GM19455 (cell line): ENCODE results near the gene WNT3A.
A peak's percentile ranks its signal among the peaks of the same experiment; 100 is the strongest.

Source experiments
- ATAC-seq: cut with Tn5 transposase; IDR thresholded peaks from one replicate; pipeline ENCODE4 v1.9.1; 2021; ENCODE audit not compliant: unreplicated experiment

WNT3A gene

DNA sequence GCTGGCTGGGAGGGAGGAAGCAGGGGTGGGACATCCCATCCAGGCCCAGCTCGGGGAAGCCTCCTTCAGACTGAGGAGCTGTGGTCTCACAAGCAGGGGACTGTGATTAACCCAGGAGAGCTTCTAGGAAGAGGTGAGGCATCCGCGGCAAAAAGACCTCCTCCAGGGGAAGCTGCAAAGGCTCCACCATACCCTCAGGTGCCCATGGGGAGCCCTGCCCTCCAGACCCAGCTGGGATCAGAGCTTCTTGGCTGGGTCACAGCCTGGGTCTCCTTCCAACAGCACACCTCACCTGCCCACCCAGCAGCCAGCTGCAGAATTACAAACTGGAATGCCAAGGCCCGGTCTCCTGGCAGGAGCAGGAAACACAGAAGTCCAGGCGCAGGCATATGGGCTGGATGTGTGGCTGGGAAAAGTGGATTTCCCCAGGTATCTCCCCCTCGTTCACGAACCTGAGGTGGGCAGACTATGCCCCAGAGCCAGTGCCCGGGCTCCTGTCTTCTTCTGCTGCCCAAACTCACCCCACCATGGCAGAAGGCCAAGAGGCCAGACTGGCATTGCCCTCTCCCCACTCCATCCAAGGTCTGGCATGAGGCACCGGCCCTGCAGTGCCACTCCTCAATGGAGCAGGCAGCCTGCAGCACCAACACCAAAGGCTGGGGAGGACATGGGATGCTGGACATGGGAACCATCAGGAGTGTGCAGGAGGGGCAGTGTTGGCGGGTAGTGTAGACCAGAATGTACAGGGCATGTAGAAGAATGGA, 60.3 kb downstream of the WNT3A start:
- ATAC-seq: no peak

- no peak for ATAC-seq
These were observed 61.6 kb downstream of the WNT3A start for GRCh38 chr1:228068359-228068758.

DNA sequence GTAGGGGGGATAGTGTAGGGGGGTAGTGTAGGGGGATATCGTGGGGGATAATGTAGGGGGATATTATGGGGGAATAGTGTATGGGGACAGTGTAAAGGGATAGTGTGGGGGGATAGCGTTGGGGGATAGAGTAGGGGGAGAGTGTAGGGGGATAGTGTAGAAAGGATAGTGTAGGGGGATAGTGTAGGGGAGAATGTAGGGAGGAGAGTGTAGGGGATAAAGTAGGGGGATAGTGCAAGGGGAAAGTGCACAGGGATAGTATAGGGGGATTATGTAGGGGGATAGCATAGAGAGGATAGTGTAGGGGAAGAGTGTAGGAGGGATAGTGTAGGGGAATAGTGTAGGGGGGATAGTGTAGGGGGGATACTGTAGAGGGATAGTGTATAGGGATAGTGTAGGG, 63.4 kb downstream of the WNT3A start:
- ATAC-seq: no peak

DNA sequence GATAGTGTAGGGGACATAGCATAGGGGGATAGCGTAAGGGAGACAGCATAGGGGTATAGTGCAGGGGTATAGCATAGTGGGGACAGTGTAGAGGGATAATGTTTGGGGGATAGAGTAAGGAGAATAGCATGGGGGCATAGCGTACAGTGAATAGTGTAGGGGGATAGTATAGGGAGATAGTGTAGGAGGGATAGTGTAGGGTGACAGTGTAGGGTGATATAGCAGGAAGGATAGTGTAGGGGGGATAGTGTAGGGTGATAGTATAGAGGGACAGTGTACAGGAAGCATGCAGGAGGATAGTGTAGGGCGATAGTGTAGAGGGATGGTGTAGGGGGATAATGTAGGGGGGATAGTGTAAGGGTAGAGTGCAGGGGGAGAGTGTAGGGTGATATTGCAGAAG, 64.1 kb downstream of the WNT3A start:
- no peak for ATAC-seq

DNA sequence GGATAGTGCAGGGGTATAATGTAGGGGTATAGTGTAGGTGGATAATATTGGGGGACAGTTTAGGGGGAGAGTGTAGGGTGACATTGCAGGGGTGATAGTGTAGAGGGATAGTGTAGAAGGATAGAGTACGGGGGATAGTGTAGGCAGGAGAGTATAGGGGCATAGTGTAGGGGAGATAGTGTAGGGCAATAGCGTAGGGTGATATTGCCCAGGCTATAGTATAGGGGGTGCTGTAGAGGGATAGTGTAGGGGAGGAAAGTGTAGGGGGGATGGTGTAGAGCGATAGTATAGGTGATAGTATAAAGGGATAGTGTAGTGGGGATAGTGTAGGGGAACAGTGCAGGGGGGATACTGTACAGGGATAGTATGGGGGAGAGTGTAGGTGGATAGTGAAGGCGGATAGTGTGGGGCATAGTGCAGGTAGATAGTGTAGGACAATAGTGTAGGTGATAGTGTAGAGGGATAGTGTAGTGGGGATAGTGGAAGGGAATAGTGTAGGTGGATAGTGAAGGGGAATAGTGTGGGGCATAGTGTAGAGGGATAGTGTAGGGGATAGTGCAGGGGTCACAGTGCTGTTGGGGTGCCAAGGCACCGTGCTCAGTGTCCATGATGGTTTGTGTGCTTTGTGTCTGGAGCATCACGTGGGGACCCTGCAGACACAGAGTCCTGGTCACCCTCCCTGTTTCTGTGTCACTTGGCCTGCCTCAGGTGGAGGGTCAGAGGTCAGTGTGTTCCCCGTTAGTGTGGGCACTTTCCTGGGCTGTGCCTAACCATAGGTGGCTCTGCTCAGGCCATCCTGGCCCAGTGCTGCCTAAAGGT, 65.2 kb downstream of the WNT3A start:
- ATAC-seq: no peak

- no peak for ATAC-seq
These were observed 65.9 kb downstream of the WNT3A start for GRCh38 chr1:228072658-228073043.

GRCh38 chr1:228073061-228073856, 66.5 kb downstream of the WNT3A start:
- no peak for ATAC-seq

- ATAC-seq: no peak
These were observed 67.2 kb downstream of the WNT3A start for GRCh38 chr1:228073857-228074545.

DNA sequence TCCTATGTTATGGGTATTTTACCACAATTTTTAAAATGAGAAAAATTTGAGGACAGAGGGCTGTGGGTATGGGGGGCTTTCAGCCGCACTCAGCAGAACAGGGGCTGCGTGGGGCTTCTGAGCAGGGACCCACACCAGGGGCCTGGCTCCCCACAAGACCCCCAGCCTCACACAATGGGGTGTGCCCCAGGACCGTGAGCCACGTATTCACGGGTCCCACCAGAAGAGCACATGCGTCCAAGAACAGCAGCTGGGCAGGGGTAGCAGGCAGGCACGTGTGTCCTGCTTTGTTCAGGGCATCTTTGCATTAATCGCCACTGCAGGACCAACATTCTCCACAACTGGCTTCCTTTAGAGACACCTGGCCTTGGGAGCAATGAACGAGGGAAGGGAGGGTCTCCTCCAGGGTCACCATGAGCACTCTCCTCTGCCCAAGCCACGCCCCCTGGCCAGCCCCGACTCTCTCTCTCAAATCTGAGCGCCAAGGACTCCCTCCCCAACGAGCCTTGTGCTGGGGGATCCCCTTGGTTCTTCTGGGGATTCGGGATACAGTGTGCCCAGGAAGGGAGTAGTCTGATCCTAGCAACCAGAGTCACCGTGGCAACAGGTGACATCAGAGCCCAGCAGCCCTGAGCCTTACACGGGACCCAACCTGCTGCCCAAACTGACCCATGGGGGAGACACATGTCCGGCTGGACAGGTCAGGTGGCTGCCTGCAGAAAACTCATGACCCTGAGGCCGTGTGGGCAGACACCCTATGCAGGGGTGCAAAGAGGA, 68.3 kb downstream of the WNT3A start:
- ATAC-seq: no peak

- ATAC-seq: no peak
These were observed 69.0 kb downstream of the WNT3A start for GRCh38 chr1:228075801-228076271.

DNA sequence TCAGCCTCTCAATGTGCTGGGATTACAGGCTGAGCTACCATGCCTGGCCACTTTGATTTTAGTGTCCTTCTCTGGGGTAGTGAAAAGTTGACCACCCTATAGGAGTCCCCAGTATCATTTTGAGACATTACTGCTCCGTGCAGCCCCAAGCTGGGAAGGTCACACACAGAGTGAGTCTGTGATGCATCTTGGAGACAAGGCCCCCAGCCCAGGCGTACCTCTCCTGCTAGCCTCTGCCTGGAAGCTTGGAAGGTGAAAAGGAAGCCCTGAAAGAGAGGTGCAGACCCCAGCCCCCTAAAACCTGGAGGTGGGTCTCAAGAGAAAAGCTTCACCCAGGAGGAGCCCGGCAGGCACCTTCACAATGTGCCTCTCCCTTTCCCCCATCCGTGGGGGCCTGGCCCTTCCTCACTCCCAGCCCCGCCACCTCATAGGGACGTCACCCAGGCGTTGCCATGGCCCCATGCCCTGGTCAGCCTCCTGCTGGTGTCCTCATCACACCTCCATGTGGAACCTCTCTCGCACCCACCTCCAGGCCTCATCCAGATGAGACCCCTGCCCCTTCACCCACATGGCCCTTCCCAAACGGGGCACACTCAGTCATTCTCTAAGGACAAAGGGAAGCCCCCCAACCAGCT, 70.1 kb downstream of the WNT3A start:
- ATAC-seq: no peak

- no peak for ATAC-seq
These were observed 71.0 kb downstream of the WNT3A start for GRCh38 chr1:228077565-228078330.

GRCh38 chr1:228079013-228079412, 72.2 kb downstream of the WNT3A start:
- no peak for ATAC-seq

- no peak for ATAC-seq
These were observed 72.9 kb downstream of the WNT3A start for GRCh38 chr1:228079601-228080263.

DNA sequence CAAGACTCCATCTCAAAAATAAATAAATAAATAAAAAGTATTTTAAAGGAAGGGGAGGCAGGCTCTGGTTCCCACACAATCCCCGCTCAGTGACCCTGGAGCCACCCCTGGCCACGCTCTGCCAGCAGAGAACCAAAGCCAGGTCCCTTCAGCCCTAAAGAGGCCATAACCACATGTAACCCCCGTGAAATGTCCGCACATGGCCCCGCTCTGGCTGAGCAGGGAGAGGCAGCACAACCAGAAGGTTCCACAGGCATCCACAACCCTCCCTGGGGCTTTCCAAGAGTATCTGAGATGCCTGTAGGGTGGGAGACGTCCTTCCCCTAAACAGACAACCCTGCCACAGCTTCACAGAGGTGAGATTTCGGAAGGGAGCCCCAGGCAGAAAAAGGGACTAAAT, 74.3 kb downstream of the WNT3A start:
- no peak for ATAC-seq

DNA sequence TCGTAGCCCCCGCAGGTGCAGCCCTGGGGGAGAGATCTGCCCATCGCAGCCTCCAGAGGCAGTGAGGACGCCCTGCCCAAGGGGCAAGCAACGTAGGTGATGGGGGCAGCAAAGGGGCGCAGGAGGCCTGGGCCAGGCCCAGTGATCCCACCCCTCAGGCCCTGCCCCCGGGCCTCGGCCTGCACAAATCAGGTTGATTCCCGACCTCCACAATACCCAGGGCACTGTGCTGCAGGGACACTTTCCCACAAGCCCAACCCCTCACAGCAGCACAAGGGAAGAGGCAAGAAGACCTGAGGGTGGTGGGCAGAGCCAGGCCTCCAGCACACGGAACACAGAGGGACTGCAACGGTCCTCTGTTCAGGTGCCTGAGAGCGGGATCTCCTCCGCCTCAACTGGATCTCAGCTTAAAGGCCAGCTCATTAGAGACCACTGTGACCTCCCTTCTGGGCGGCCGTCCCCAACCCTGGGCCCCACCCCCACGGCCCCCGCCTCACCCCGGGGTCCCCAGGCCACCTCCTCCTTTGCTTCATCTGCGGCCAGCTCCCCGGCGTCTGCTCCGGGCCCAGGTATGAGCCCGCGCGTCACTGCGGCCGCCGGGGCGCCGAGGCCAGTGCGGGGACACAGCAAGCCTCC, 74.9 kb downstream of the WNT3A start:
- peak; percentile 30 for ATAC-seq

DNA sequence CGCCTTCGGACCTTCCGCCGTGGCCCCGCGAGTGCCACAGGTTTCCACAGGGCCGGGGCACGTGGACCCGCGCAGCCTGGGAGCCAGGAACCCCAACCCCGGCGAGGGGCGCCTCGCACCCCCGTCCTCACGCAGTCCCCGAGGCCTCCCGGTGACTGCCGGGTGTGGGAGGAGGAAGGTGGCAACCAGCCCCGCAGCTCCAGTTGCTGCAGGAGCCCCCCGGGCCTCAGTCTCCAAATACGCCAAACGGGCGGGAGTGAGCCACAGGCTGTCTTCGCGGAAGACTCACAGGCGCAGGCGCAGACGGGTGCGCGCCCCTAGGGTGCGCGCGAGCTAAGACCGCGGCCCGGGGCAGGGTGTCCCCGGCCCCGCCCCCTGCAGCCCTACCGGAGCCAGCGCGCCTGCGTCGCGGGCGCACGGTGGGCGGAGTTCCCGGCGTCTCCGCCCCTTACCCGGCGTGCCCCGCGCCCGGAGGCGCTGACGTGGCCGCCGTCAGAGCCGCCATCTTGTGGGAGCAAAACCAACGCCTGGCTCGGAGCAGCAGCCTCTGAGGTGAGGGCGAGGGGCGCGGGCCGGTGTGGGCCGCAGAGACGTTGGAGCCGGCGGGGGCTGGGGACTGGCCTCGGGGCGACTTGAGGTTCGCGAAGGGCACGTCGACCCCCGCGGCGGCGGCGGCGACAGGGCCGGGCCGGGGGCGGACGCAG, 75.6 kb downstream of the WNT3A start, which contains the start of gene ARF1:
Gene ARF1, plus strand, starts transcription at position 495 of the 704 bp plus-strand sequence. CDS start 14,407 bp downstream, outside the sequence.
- ATAC-seq: peak; percentile 65
